Peyer's patch (tissue), 4 donors: ENCODE results near the gene TMEM87B.

Experiments
- POLR2A ChIP-seq, 2 donors: fragments of 450-650 bp; IDR thresholded peaks; one replicate each; pipeline ENCODE4 v1.5.1; 2017; ENCODE audit warnings: antibody characterized with exemption in 2 of 2, mild to moderate bottlenecking in 2 of 2, moderate library complexity in 2 of 2
- TF ChIP-seq, protein P1 (sequence below), 6 experiments: fragments of 450-650 bp in 4 of 6; fragments of 200-600 bp in 2 of 6; sonication (generic) in 1 of 6; IDR thresholded peaks; one replicate each; pipeline ENCODE4 v1.5.1; 2017 to 2019; ENCODE audit warnings: antibody characterized with exemption in 6 of 6, mild to moderate bottlenecking in 3 of 6, moderate library complexity in 1 of 6

DNA sequence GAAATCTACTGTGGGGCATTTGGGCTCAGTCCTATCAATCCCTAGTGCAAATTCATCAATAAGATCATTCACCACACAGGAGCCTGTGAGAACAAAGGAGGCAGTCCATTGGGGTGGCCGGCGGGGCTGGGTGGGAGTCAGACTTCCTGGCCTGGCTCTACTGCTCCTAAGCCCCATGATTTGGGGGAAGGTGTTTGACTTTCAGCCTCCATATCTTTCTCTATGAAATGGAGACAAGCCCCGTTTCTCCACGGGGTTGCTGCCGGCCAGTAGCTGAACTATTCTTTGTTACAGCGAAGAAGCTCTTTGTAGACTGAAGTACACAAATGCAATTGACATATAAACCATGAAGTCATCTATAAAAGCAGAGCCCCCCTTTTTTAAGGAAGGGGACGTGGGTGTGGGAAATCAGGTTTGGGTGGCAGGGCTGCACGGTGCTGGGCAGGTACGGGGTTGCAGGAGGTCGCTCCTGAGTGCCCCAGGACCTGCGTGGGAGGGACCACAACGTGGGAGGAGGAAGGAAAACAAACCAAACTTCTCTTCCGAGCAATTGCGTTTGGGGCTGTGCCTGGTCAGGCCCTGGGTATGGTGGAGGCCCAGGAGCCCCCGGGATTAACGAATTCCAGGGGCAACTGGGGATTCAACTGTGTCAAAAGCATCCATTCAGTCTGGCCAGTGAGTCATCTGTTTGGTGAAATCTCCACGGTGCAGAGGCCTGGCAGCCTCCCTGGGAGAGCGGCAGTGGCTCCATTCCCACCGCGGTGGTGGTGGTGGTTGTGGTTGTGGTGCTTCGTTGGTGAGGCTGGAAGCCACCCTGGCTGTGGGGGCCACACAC, 101.3 kb downstream of the TMEM87B start:
- TF ChIP-seq, protein P1, sequence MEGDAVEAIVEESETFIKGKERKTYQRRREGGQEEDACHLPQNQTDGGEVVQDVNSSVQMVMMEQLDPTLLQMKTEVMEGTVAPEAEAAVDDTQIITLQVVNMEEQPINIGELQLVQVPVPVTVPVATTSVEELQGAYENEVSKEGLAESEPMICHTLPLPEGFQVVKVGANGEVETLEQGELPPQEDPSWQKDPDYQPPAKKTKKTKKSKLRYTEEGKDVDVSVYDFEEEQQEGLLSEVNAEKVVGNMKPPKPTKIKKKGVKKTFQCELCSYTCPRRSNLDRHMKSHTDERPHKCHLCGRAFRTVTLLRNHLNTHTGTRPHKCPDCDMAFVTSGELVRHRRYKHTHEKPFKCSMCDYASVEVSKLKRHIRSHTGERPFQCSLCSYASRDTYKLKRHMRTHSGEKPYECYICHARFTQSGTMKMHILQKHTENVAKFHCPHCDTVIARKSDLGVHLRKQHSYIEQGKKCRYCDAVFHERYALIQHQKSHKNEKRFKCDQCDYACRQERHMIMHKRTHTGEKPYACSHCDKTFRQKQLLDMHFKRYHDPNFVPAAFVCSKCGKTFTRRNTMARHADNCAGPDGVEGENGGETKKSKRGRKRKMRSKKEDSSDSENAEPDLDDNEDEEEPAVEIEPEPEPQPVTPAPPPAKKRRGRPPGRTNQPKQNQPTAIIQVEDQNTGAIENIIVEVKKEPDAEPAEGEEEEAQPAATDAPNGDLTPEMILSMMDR (IDR thresholded peaks at IDR 0.05), result no peak
- no peak for TF ChIP-seq POLR2A (IDR thresholded peaks at IDR 0.05)
